ENCODE data around the gene TFEB.
A peak's percentile ranks its signal among the peaks of the same experiment; 100 is the strongest.

Gene TFEB

DNA sequence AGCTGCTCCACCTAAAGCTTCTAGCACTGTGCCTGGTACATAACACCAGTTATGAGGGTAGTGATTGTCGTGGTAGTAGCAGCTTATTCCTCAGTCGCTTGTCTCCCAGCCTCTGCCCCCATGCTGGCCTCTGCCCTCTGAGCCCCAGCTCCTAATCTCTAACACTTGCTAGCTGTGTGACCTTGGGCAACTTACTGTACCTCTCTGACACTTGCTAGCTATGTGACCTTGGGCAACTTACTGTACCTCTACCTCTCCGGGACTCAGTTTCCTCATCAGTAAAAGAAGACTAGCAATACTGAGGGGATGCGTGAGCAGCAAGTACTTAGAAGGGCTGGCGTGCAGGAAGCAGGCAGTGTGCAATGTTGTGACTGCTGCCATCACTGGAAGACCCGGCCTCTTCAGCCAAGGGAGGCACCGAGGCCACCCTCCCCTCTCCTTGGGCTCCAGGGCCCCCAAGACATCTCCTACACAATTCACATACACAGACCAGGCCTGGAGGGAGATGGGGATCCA is 87.3 kb downstream of the TFEB start:
- DNase-seq, result no peak

DNA sequence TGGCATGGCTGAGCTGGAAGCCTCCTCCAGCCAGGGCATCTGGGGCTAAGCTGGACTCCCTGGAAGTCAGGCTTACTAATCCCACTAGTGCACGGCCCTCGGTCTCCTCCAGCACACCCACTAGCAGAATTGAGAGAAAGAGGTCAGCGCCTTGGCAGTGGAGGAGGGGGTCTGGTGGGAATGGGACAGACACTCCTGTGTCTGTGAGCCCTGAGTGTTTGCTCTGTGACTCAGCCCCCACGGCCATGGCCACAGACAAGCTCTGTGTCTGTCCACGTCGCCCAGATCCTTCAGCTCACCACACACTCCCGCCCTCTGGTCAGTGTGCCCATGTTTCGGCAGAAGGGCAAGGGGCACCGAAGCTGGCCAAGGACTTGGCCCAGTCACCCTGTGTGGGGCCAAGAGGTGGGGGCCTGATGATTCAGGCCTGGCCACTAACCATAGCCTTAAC is 88.3 kb downstream of the TFEB start:
- peak; percentile 21 for DNase-seq

DNA sequence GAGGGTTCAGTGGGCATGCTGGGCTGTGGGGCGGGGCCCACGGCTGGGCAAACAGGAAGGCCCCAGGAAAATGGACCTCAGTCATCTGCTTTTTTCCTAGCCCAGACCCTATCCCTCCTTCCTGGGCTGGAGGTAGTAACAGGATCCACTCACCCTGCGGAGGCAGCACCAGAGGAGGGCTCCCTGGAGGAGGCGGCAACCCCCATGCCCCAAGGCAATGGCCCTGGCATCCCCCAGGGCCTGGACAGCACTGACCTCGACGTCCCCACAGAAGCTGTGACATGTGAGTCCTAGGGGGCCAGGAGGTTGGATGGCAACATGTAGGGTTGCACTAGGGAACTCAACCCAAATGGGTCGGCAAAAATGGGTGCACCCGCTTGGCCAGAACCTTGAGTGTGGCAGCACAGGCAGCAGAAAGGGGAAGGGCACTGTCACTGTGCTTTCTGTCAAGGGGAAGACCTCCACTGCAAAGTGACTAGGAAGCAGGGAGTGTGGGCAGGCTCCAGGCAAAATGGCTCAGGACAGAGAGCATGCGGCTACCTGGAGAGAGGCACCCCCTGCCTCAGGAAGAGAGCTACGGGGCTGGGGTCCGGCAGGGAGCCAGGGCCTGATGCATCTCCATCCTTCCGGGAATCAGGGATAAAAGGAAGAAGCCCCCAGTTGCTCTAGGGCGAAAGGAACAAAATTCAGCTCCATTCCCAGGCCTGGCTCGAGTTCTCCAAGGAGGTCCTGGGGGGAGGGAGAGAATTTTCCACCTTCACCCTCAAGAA is 89.2 kb downstream of the TFEB start:
- no peak for DNase-seq

DNA sequence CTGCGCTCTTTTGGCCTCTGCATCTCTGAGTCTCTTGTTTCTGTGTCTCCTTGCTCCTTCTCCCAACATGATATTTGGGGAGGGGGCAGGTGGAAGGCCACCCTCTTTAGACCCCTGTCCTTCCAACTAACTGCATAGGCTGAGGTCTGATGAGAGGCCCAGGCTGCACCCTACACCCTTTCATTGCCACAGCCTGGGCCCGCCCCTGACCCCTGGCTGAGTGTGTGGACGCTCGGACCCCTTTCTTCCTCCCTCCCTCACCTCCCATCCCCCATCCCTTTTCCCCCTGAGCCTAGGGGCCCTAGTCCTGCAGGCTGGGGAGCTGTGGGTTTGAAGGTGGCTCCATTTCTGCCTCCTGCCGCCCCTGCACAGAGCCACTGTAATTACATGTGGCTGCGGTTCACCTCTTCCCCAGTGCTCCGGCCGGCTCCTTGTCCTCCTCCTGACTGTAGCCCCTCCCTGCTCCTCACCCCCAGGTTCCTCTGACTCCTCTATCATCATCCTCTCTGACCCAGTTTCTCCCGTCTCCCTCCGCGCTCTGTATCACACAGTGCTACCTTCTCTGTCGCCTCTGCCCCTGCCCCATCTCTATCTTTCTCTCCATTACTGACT is 90.3 kb downstream of the TFEB start:
- DNase-seq, result no peak

DNA sequence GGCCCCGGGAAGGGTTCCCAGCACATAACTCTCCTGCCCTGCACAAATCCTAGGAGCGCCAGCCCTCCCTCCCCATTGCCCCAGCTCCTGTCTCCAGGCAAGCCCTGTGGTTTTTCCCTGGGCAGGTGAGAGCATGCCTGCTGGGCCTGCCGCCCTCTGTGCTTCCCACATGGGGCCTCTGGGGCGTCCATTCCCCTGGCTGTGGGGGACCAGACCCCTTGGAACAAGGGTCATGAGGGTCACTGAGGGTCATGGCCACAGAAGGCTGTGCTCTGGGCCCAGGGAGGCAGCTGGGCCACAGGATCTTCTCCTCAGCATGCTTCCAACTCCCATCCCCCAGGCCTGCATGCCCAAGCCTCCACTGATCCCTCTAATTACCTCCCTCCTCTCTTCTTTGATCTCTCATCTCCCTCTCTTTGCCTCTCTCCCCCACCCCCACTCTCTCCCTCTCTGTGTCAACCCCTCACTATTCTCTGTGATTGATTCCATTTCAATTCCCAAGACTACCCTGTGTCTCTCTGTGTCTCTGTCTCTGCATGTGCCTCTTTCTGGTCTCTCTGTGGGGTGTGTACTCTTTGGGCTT is 91.0 kb downstream of the TFEB start:
- DNase-seq, result no peak

DNA sequence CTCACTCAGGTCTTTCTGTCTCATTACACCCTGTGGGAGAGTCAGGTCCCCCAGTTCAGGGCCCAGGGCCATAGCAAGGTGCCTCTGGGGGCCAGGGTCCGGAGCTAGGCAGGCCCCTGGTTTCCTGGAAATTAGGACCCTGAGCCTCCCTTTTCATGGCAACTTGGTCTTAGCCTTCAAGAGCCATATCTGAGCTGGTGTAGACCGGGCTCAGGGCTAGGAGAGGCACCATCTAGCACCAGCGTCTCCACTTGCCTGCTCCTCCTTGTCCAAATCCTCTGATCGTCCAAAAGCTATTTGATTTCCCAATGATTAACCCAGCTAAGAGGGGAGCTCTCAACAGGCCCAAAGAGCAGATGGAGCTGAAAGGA is 91.5 kb downstream of the TFEB start:
- DNase-seq, result no peak

DNA sequence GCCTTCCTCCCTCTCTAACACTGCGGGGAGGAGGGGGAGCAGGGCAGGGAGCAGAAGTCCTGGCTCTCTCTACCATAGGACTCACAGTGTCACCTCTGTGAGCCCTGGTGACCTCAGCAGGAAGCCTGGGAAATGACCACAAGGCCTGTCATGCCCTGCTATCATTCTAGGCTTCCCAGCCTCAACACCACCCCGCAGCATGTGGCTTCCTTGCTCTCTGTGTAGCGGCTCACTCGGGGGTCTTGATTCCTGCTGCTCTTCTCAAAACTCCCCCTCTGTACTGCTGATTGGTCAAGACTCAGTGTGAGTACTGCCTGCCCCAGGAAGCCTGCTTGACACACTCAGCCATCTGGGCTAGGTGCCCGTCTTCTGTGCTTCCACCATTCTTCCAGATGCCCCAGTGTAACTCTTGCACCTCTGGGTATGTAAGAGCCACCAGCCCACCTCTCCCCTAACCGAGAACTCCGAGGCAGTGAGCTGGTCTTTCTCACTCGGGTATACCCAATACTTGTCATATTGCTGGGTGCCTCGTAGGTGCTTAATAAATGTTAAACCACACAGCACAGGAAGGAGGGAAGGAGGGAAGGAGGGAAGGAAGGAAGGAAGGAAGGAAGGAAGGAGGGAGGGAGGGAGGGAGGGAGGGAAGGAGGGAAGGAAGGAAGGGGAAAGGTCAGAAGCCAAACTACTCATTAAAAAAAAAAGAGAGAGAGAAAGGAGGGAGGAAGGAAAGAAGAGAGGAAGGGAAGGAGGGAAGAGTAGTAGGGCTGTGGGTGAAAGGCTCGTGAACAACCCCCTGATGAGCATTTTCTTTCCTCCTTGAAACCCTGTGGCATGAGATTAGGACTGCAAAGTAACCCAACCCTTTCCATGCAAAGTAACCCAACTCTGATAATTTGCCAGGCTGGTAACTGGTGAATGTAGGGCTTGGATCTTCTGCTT is 92.2 kb downstream of the TFEB start:
- peak; percentile 37 for DNase-seq

DNA sequence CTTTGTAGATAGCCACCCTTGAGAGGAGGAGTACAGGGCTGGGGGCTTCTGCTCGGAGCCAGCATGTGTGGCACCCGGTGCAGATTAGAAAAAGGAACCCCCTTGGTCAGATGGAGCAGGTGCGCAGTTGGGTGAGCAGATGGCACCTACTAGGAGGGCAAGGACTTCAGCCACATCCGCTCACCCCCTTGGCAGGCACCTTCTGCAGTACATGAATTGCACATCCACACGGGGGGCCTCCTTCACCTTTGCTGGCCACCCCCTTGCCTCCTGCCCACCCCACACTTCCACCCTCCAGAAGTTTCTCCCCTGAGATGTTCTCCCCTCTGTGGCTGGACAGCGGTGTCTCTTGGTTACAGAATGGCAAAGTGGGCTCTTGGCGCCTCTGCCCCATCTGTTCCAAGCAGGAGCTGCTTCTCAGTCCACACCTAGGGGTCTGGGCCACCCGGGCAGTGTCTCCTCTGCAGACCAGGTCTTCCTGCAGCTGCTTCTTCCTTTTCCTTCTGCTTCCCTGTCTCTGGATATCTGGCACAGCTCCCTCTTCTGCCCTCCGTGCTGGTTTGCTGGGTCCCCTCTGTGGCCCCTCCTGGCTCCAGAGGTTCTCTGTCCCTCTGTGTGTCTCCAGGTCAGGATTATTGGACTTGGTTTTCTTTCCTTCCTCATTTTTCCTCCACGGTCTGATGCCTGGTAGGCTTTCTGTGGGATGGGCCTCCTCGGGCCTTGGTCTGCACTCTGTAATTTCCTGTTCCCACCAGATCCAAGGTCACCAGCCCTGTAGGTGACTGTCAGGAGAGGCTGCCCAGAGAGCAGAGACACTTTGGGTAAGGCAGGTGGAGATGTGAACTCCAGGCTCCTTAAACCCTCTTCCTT is 93.1 kb downstream of the TFEB start:
- DNase-seq, result peak; percentile 37

DNA sequence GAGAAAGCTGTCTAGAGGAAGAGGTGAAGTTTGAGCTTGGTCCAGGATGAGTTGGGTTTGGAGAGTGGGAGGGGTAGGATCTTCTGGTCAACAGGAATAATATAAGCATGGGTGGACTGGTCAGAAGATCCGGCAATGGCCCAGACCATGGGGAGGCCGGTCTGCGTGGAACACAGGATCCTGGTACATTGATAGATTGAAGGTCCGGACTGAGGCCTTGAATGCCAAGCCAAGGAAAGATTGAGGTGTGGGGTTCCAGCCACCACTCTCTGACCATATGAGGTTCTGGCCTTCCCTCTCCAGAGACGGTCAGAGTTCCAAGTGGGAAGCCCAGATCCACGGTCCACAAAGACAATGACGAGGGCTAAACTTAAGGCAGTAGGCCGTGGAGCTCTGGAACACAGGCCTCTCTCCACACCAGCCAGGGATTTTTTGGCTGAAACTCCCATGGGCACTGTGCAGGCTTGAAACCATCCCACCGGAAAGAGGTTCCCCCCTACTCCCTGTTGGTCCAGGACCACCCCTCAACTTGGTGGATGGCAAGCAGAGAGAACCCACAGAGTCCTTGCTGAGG is 94.0 kb downstream of the TFEB start:
- DNase-seq, result no peak

DNA sequence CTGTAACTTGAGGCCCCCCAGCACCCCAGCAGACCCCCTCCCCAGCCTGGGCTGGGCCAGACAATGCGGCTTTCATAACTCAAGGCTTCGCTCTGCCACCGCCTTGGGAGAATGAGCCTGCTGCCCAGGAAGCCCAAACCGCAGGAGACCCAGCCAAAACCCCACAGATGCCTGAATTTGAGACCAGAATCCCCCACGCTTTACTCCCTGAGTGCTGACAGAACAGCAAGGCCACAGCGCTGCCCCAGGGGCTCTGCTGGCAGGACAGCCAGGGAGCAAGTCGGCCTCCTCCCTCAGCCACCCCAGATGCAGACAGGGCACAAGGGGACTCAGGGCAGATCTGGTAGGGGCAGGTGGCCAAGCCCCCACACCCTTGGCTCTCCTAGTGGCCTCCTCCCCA is 95.0 kb downstream of the TFEB start:
- DNase-seq, result no peak

DNA sequence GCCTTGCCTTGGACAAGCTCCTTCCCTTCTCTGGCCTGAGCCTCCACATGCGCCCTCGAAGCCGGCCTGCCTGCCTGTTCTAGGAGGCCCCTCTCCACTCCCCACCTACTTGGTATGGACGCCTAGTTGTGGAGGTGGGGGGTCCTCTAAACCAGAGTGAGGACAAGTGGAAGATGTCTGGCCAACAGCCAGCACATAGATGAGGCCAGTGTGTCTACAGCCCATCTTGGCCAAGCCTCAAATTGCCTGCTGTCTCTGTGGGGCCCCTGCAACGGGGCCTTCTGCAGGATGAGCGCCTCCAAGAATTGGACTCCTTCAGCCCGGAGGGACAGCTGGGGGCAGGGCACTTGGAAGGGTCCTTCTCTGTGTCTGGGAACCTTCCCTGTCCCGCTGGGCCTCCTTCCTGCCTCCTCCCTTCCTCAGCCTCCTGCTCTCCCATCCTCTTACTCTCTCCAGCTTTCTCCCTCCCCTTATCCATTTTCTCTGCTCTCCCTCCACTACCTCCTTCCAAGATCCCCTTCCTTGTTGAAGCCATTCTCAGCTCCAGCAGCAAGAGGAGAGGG is 95.5 kb downstream of the TFEB start:
- no peak for DNase-seq

DNA sequence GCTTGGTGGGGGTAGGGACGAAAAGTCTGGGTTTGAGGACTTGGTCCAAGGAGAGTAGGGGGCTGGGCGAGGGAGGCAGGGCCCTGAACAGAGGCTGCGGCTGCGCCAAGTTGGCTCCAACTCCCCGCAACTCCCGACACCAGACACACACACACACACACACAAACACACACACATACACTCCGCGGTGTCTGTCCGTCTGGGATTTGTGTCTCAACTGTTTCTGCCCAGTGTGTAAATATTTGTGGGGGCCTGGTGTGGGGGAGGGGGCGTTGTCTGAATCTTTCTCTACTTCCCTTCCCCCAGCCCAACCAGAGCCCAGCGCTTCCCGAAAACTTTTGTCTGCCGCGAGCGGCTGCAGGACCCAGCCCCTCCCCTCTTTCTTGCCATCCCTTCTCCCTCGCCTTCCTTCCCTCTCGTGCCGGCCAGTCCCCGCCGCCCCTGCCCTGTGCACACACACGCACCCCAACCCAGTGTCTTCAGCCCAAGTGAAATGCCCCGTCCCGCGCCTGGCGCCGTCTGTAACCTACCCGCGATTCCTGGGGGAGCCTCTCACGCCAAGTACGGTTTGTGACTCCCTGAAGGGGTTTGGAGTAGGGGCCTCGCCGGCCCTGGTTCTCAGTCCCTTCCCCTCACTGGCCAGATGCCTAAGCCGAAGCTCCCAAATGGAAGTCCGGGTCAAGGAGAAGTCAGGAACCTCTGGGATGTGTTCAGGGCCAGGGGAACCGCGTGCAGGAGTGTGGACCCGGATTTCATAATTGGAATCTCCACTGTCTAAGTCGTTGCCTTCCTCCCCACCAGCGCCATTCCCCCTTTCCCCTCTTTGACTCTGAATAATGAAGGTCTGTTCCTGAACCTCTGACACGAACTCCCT is 96.2 kb downstream of the TFEB start:
- no peak for DNase-seq

DNA sequence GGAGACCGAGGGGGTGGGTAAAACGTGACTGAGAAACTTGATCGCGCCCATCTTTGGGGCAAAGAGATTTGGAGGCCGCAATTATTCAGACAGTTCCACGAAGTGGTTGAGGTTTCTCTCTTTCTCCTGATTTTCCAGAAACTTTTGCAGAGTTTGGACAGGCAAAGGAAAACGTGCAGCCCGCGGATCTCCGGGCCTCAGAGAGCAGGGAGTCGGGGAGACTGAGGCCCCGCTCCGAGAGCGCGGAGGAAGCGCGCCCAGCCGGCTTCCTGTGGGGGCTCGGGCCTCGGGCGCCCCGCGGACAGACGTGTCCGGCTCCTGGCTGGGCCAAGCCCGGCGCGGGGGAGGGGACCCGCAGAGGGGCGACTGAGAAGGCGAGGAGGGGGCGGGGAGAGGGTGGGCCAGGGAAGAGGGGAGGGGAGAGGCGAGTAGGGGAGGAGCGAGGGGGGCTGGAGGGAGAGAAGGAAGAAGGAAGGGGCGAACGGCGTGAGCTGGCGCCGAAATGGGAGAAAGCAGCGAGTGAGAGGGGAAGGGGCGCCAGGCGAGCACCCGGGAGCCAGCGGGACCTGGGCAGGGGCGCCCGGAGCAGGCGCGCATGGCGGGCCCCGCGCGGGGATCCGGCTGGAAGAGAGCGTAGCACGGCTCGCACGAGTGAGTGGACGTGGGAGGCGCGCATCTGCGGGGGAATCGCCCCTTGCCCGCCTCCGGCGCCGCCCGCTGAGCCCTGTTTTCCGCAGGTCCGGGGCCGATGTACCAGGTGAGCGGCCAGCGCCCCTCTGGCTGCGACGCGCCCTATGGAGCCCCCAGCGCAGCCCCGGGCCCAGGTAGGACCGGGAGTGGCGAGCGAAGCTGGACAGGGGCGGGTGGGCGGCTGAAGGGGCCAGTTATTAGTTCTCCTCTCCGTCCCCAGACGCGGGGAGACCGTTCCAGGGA is 97.1 kb downstream of the TFEB start, which contains the start of gene MDFI:
MDFI (plus strand) TSS at position 467 of the 933 bp plus-strand sequence; CDS start at position 749, 282 bp downstream.
- peak; percentile 49 for DNase-seq

DNA sequence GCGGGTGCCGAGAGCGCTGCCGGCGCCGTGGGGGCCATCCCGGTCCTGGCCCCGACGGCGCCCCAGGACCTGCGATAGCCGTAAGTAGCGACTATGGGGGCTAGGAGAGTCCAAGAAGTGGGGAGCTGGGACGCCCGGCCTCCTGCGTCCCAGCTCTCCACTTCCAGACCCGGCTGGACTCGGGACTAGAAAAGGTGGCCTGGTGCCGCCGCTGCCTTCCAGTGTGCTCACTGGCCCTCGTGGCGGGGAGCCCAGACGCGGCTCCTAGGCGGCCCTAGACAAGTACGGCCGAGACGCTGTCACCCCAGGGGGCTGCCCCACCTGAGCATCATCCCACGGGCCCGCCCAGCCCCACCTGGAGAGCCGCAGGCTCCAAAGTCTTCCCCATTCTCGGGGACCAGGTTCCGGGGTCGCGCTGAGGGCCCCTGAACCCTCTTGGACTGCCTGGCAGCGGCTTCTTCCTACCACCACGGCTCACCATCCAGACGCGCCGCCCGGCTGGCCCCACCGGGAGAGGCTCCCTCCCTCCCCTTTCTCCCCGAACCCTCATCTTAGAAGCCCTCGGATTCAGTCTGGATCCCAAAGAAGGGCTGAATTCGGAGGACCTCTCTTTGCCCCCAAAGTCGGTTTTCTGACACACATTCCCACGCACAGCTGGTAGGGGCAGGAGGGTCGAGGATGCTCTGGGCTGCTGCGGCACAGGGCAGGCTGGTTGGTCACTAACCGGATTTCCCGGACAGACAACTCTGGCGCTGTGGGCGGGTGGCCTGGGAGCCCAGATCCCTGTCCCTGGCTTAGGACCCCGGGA is 98.0 kb downstream of the TFEB start:
- peak; percentile 62 for DNase-seq

DNA sequence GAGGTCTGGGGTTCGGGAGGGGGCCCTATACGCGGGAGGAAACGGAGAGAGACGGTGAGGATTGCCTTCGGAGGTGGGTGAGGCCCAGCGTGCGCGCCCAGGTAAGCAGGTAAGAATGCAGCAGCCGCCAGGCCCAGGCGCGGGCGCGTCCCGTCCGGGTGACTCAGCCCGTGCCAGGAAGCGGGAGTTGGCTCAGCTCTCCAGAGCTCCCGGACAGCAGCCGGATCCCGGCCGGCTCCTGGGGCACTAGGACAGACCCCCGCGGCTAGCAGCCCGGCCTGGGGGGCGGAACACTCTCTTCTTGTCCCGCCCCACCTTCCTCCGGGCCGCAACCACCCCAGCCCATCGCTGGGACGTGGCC is 98.6 kb downstream of the TFEB start:
- peak; percentile 86 for DNase-seq

DNA sequence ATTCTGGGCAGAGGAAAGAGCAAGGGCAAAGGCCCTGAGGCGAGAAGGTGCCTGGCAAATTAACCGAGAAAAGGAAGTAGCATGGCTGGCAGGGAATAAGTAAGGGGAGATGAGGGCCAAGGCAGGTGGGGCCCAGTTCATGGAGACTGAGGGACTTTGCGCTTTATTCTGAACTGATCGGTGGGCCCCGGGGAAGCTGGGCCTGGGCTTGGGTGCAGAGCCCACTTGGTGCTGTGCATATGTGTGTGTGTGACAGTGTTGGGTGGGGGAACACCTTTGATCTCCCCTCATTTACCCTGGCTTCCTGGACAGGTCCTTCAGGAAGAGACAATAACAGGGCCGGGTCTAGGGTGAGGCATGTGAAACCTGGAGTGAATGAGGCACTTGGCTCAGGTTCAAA is 100.0 kb downstream of the TFEB start:
- no peak for DNase-seq

DNA sequence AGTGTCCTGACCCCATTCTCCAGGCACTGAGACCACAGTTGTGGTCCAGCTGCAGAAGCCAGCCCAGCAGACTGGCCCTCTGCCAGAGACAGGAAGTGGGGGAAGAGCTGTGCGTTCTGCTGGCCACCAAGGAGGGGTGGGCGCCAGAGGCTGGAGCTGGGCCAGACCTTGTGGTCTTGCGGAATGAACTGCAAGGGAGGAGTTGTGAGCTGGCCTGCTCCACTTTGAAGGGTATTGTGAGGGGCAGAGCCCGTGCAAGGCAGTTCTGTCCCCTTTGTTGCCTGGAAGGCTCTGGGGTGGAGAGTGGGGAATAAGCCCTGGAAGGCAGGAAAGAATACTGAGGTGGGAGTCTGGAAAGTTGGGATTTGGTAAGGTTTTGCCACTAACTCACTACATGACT is 100.8 kb downstream of the TFEB start:
- no peak for DNase-seq

Data from DMS53 (cell line).